HCT116 (cell line): ENCODE results near the gene TNRC18. TPM values are rescaled to one million over a fixed set of nuclear protein-coding genes. Genes with fewer than 3 reads are reported as not detected.

Experiments used
- ATAC-seq: fragments of 200-7000 bp; cut with Tn5 transposase; 2 replicates; pipeline ENCODE4 v1.9.1; 2020; ENCODE audit warnings: mild to moderate bottlenecking, moderate library complexity
- BruUV-seq: library from RNA; stranded (reverse); fragments of 400-500 nt; replicated peaks from 2 replicates; lab custom pipeline; 2021; lab: Mats Ljungman, UMichigan
- CTCF ChIA-PET: fragments of 300-600 bp; sonication (Branson Sonifier 250); formaldehyde crosslinking; loops from one replicate; lab custom pipeline; 2021; ENCODE audit warnings: antibody characterized with exemption; lab: Charles Lee
- POLR2A ChIA-PET: fragments of 300-600, 350-600 bp; sonication (Branson Sonifier 250); formaldehyde crosslinking; loops from one replicate; lab custom pipeline; 2021; ENCODE audit warnings: antibody characterized with exemption; lab: Charles Lee
- RAD21 ChIA-PET, 2 experiments: fragments of 300-600 bp; sonication (Branson Sonifier 250); formaldehyde crosslinking; loops; one replicate each; lab custom pipeline; 2023; ENCODE audit warnings: low total read pairs in 2 of 2; ENCODE audit not compliant: uncharacterized antibody in 2 of 2, unreplicated experiment in 2 of 2, low non-redundant PET in 1 of 2; lab: Charles Lee
- DNase-seq: peaks from one replicate; pipeline ENCODE4 v3.0.0-alpha.2; 2010; ENCODE audit warnings: low read depth, low spot score
- H2AFZ ChIP-seq: fragments of 200-600 bp; shearing (Covaris generic), sonication (generic); 2 replicates; pipeline ENCODE4 v1.6.1; 2017; ENCODE audit warnings: low read depth, mixed run types, mixed read lengths, antibody characterized with exemption, low read length; ENCODE audit not compliant: poor library complexity, severe bottlenecking
- H3K27ac ChIP-seq: 2 replicates; pipeline ENCODE4 v1.5.1; 2012; ENCODE audit warnings: low read depth, low read length
- H3K27me3 ChIP-seq: fragments of 200-600 bp; sonication (generic); 2 replicates; pipeline ENCODE4 v1.6.1; 2016; ENCODE audit warnings: mixed run types, low read length, mixed read lengths; ENCODE audit not compliant: insufficient read depth
- H3K36me3 ChIP-seq, 2 experiments: fragments of 200-500 bp in 1 of 2; fragments of 200-600 bp in 1 of 2; sonication (Bioruptor generic) in 1 of 2; sonication (generic) in 1 of 2; 2 replicates each; pipeline versions ENCODE4 v1.5.1 to v1.6.1; 2014 to 2016; ENCODE audit warnings: low read length in 2 of 2, inconsistent platforms in 1 of 2, mixed read lengths in 1 of 2, mixed run types in 1 of 2; ENCODE audit not compliant: insufficient read depth in 2 of 2, control insufficient read depth in 1 of 2
- H3K4me1 ChIP-seq, 2 experiments: fragments of 200-600 bp in 1 of 2; sonication (generic) in 1 of 2; 2 replicates each; pipeline versions ENCODE4 v1.5.1 to v1.6.1; 2012 to 2017; ENCODE audit warnings: low read length in 2 of 2, inconsistent platforms in 1 of 2, mild to moderate bottlenecking in 1 of 2, mixed read lengths in 1 of 2, mixed run types in 1 of 2, moderate library complexity in 1 of 2; ENCODE audit not compliant: insufficient read depth in 2 of 2, control insufficient read depth in 1 of 2
- H3K4me2 ChIP-seq: fragments of 200-600 bp; sonication (generic); 2 replicates; pipeline ENCODE4 v1.6.1; 2017; ENCODE audit warnings: mixed run types, low read length, mixed read lengths
- H3K4me3 ChIP-seq, 2 experiments: fragments of 200-600 bp in 1 of 2; sonication (generic) in 1 of 2; replicated peaks in 1 of 2; 2 replicates each; pipeline ENCODE4 v1.5.1; 2011 to 2016; ENCODE audit warnings: low read length in 2 of 2, control low read depth in 1 of 2, low read depth in 1 of 2, mild to moderate bottlenecking in 1 of 2, mixed read lengths in 1 of 2, mixed run types in 1 of 2
- H3K79me2 ChIP-seq: fragments of 200-600 bp; sonication (generic); 2 replicates; pipeline ENCODE4 v1.6.1; 2017; ENCODE audit warnings: mild to moderate bottlenecking, mixed run types, low read length, moderate library complexity, mixed read lengths; ENCODE audit not compliant: insufficient read depth
- H3K9ac ChIP-seq: fragments of 200-600 bp; sonication (generic); 2 replicates; pipeline ENCODE4 v1.6.1; 2016; ENCODE audit warnings: low read length, mixed read lengths
- H3K9me2 ChIP-seq: fragments of 200-600 bp; sonication (generic), shearing (Covaris generic); 2 replicates; pipeline ENCODE4 v1.6.1; 2017; ENCODE audit warnings: mixed run types, mild to moderate bottlenecking, moderate library complexity; ENCODE audit not compliant: insufficient read depth
- H3K9me3 ChIP-seq, 2 experiments: fragments of 200-500 bp in 1 of 2; fragments of 200-600 bp in 1 of 2; sonication (Bioruptor generic) in 1 of 2; sonication (generic) in 1 of 2; 2 replicates each; pipeline ENCODE4 v1.6.1; 2014 to 2017; ENCODE audit warnings: low read length in 2 of 2, mixed read lengths in 2 of 2, inconsistent platforms in 1 of 2, low read depth in 1 of 2, mild to moderate bottlenecking in 1 of 2, mixed run types in 1 of 2, moderate library complexity in 1 of 2; ENCODE audit not compliant: control insufficient read depth in 1 of 2, insufficient read depth in 1 of 2
- H4K20me1 ChIP-seq: fragments of 200-600 bp; sonication (generic), shearing (Covaris generic); 2 replicates; pipeline ENCODE4 v1.6.1; 2017; ENCODE audit warnings: mixed run types, mild to moderate bottlenecking, moderate library complexity; ENCODE audit not compliant: insufficient read depth
- ATF3 ChIP-seq: IDR thresholded peaks from 2 replicates; pipeline ENCODE4 v1.6.1; 2012
- CBX3 ChIP-seq: IDR thresholded peaks from 2 replicates; pipeline ENCODE4 v1.6.1; 2012; ENCODE audit warnings: low read depth
- CEBPB ChIP-seq: IDR thresholded peaks from 2 replicates; pipeline ENCODE4 v1.6.1; 2012; ENCODE audit warnings: low read depth
- CTCF ChIP-seq, 3 experiments: fragments of 200-600 bp in 1 of 3; sonication (generic) in 1 of 3; IDR thresholded peaks in 2 of 3; conservative IDR thresholded peaks in 1 of 3; 2 replicates each; pipeline ENCODE4 v1.5.1; 2012 to 2017; ENCODE audit warnings: low read depth in 2 of 3, low read length in 2 of 3, antibody characterized with exemption in 1 of 3, borderline replicate concordance in 1 of 3, control low read depth in 1 of 3, mild to moderate bottlenecking in 1 of 3, mixed read lengths in 1 of 3, mixed run types in 1 of 3, moderate library complexity in 1 of 3; ENCODE audit not compliant: insufficient read depth in 1 of 3
- EGR1 ChIP-seq: IDR thresholded peaks from 2 replicates; pipeline ENCODE4 v1.6.1; 2012; ENCODE audit warnings: low read depth
- EZH2phosphoT487 ChIP-seq: fragments of 200-600 bp; IDR thresholded peaks from 2 replicates; pipeline ENCODE4 v1.6.1; 2018; ENCODE audit warnings: antibody characterized with exemption, borderline replicate concordance
- FOSL1 ChIP-seq: IDR thresholded peaks from 2 replicates; pipeline ENCODE4 v1.6.1; 2012; ENCODE audit warnings: low read depth
- POLR2A ChIP-seq: IDR thresholded peaks from 2 replicates; pipeline ENCODE4 v1.7.0; 2011; ENCODE audit warnings: borderline replicate concordance; ENCODE audit not compliant: insufficient read depth, insufficient read length; ENCODE audit errors: extremely low read depth
- RAD21 ChIP-seq: IDR thresholded peaks from 2 replicates; pipeline ENCODE4 v1.6.1; 2012; ENCODE audit warnings: low read depth, mild to moderate bottlenecking
- REST ChIP-seq: IDR thresholded peaks from 2 replicates; pipeline ENCODE4 v1.6.1; 2012; ENCODE audit warnings: low read depth
- SIN3A ChIP-seq: IDR thresholded peaks from 2 replicates; pipeline ENCODE4 v1.6.1; 2012; ENCODE audit warnings: low read depth
- SP1 ChIP-seq: IDR thresholded peaks from 2 replicates; pipeline ENCODE4 v1.6.1; 2012; ENCODE audit warnings: low read depth
- YY1 ChIP-seq: IDR thresholded peaks from 2 replicates; pipeline ENCODE4 v1.6.1; 2011; ENCODE audit warnings: low read length, low read depth, moderate library complexity, mild to moderate bottlenecking; ENCODE audit not compliant: insufficient replicate concordance; ENCODE audit errors: extremely low read depth
- ZBTB33 ChIP-seq: IDR thresholded peaks from 2 replicates; pipeline ENCODE4 v1.6.1; 2011; ENCODE audit warnings: mild to moderate bottlenecking, low read length, moderate library complexity; ENCODE audit not compliant: insufficient replicate concordance; ENCODE audit errors: extremely low read depth
- ZFX ChIP-seq: fragments of 450-650 bp; IDR thresholded peaks from 2 replicates; pipeline ENCODE4 v1.6.1; 2017
- ZNF274 ChIP-seq: fragments of 200-500 bp; sonication (Bioruptor generic); IDR thresholded peaks from 2 replicates; pipeline ENCODE4 v1.6.1; 2014; ENCODE audit warnings: mild to moderate bottlenecking, low read depth, low read length, inconsistent platforms
- intact Hi-C: fragments of 100-400 bp; cut with micrococcal nuclease; formaldehyde crosslinking; loops from 2 replicates; pipeline ENCODE4 v1.10.0; 2022
- total RNA-seq: library from RNA; stranded (reverse); gene quantifications from one replicate; pipeline ENCODE4 v1.2.1, GENCODE V29; 2021; ENCODE audit not compliant: unreplicated experiment

TNRC18 gene
- total RNA-seq, 1 experiment from 2014 or later: 101 TPM

- Histone ChIP-seq H3K27ac (no peak overlapping the region), H3K9ac (no peak overlapping the region), H3K4me2 (no peak overlapping the region), H3K9me3 (no peaks in the 10 kb centered on the region), H3K79me2 (no peaks in the 10 kb centered on the region), H3K36me3 (no peaks in the 10 kb centered on the region), H4K20me1 (no peaks in the 10 kb centered on the region), H3K4me1 (no peaks in the 10 kb centered on the region), H3K27me3 (no peaks in the 10 kb centered on the region), H3K4me3 (no peak overlapping the region), H3K9me2 (no peaks in the 10 kb centered on the region), H2AFZ (no peak overlapping the region)
- ATAC-seq: no peak
- no peak for DNase-seq
- CTCF ChIA-PET: no interaction called here
- BruUV-seq: no TSS peak
- RAD21 ChIA-PET: no interaction called here
- POLR2A ChIA-PET: no interaction called here
- intact Hi-C loops: no loop called here
- TF ChIP-seq SIN3A (no peak), ZFX (no peak), ATF3 (no peak), RAD21 (no peak), EGR1 (no peak), SP1 (no peak), ZBTB33 (no peak), FOSL1 (no peak), EZH2phosphoT487 (no peak), POLR2A (no peak), CEBPB (no peak), CBX3 (no peak), YY1 (no peak), REST (no peak), ZNF274 (no peak), CTCF (IDR thresholded peaks at IDR 0.05 in 2 of 3, conservative IDR thresholded peaks at IDR 0.05 in 1 of 3; ENCODE audit: borderline replicate concordance in 1 of 3, insufficient read depth in 1 of 3, low read depth in 2 of 3, low read length in 2 of 3) (no peak)
Observed at GRCh38 chr7:5452470-5452899, 28.9 kb upstream of the TNRC18 start.
